OCI-LY1 (cell line): ENCODE data around the gene PIK3R5.

Experiments used
- H2AFZ ChIP-seq: fragments of 200-600 bp; sonication (generic), shearing (Covaris generic); 2 replicates; pipeline ENCODE4 v1.6.0; 2014; ENCODE audit warnings: antibody characterized with exemption, mild to moderate bottlenecking, low read length
- H3F3A ChIP-seq: fragments of 200-600 bp; sonication (generic), shearing (Covaris generic); 2 replicates; pipeline ENCODE4 v1.6.0; 2014; ENCODE audit warnings: mild to moderate bottlenecking, antibody characterized with exemption, low read length, moderate library complexity; ENCODE audit not compliant: insufficient read depth
- H3K27ac ChIP-seq: fragments of 200-600 bp; sonication (generic); 2 replicates; pipeline ENCODE4 v1.5.1; 2014; ENCODE audit warnings: low read length, mixed run types, mild to moderate bottlenecking, low read depth; ENCODE audit not compliant: poor library complexity, severe bottlenecking
- H3K27me3 ChIP-seq: fragments of 200-600 bp; sonication (generic); 2 replicates; pipeline ENCODE4 v1.6.0; 2014; ENCODE audit warnings: antibody characterized with exemption, mild to moderate bottlenecking, low read length, moderate library complexity; ENCODE audit not compliant: insufficient read depth
- H3K36me3 ChIP-seq: fragments of 200-600 bp; sonication (generic); 2 replicates; pipeline ENCODE4 v1.6.1; 2014; ENCODE audit warnings: mild to moderate bottlenecking, antibody characterized with exemption, low read length, moderate library complexity, mixed read lengths; ENCODE audit not compliant: insufficient read depth
- H3K4me1 ChIP-seq: fragments of 200-600 bp; sonication (generic); 2 replicates; pipeline ENCODE4 v1.5.1; 2014; ENCODE audit warnings: mild to moderate bottlenecking, low read length, moderate library complexity; ENCODE audit not compliant: insufficient read depth, severe bottlenecking
- H3K4me2 ChIP-seq: fragments of 200-600 bp; sonication (generic), shearing (Covaris generic); 2 replicates; pipeline ENCODE4 v1.6.1; 2014; ENCODE audit warnings: low read length
- H3K4me3 ChIP-seq: fragments of 200-600 bp; sonication (generic); 2 replicates; pipeline ENCODE4 v1.5.1; 2014; ENCODE audit warnings: low read length, low read depth, mild to moderate bottlenecking, mixed read lengths; ENCODE audit not compliant: poor library complexity, severe bottlenecking
- H3K79me2 ChIP-seq: fragments of 200-600 bp; shearing (Covaris generic); 2 replicates; pipeline ENCODE4 v1.6.1; 2016; ENCODE audit warnings: mixed run types, low read length, mixed read lengths; ENCODE audit not compliant: insufficient read depth
- H3K9ac ChIP-seq: fragments of 200-600 bp; sonication (generic), shearing (Covaris generic); 2 replicates; pipeline ENCODE4 v1.6.1; 2014; ENCODE audit warnings: mild to moderate bottlenecking, low read length, mixed read lengths
- H3K9me2 ChIP-seq: fragments of 200-600 bp; sonication (generic), shearing (Covaris generic); 2 replicates; pipeline ENCODE4 v1.6.1; 2014; ENCODE audit warnings: low read depth, mild to moderate bottlenecking, low read length, mixed read lengths
- H3K9me3 ChIP-seq: fragments of 200-600 bp; shearing (Covaris generic); 2 replicates; pipeline ENCODE4 v1.6.1; 2014; ENCODE audit warnings: low read length, mixed read lengths
- H4K20me1 ChIP-seq: fragments of 200-600 bp; sonication (generic), shearing (Covaris generic); 2 replicates; pipeline ENCODE4 v1.6.0; 2016; ENCODE audit warnings: mild to moderate bottlenecking, low read length; ENCODE audit not compliant: insufficient read depth
- EZH2 ChIP-seq: fragments of 200-600 bp; sonication (generic), shearing (Covaris generic); IDR thresholded peaks from 2 replicates; pipeline ENCODE4 v1.8.0; 2017; ENCODE audit warnings: borderline replicate concordance, mixed run types, mild to moderate bottlenecking, antibody characterized with exemption, low read length, moderate library complexity, mixed read lengths
- TF ChIP-seq, protein P1 (sequence below): fragments of 200-600 bp; sonication (generic), shearing (Covaris generic); IDR thresholded peaks from 2 replicates; pipeline ENCODE4 v1.5.1; 2017; ENCODE audit warnings: mild to moderate bottlenecking, antibody characterized with exemption, low read length, moderate library complexity, mixed read lengths

The PIK3R5 gene

DNA sequence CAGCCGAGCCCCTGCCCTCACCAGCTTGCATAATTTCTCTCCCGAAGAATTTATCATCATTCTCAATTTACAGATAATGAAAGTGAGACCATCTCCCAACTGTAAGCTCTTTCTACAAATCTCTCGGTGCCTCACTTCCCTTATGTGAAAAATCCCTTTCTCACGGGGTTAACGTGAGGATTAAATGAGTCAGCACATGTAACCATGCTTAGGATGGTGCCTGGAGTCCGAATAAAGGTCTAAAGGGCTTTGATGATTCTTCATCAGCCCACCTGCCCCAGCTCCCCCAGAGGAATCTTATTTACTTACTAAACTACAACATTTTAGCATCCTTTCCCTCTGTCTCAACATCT, 73.2 kb downstream of the PIK3R5 start:
- H3F3A ChIP-seq, result no peaks in the 10 kb centered on the region
- no peaks in the 10 kb centered on the region for H3K9me3 ChIP-seq
- TF ChIP-seq, protein P1, sequence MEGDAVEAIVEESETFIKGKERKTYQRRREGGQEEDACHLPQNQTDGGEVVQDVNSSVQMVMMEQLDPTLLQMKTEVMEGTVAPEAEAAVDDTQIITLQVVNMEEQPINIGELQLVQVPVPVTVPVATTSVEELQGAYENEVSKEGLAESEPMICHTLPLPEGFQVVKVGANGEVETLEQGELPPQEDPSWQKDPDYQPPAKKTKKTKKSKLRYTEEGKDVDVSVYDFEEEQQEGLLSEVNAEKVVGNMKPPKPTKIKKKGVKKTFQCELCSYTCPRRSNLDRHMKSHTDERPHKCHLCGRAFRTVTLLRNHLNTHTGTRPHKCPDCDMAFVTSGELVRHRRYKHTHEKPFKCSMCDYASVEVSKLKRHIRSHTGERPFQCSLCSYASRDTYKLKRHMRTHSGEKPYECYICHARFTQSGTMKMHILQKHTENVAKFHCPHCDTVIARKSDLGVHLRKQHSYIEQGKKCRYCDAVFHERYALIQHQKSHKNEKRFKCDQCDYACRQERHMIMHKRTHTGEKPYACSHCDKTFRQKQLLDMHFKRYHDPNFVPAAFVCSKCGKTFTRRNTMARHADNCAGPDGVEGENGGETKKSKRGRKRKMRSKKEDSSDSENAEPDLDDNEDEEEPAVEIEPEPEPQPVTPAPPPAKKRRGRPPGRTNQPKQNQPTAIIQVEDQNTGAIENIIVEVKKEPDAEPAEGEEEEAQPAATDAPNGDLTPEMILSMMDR, result no peak
- no peak for TF ChIP-seq EZH2
- no peak overlapping the region for H3K4me3 ChIP-seq
- H3K4me2 ChIP-seq, result no peak overlapping the region
- no peak overlapping the region for H2AFZ ChIP-seq
- H3K9ac ChIP-seq, result no peak overlapping the region
- H3K27ac ChIP-seq, result no peak overlapping the region
- H3K9me2 ChIP-seq, result no peaks in the 10 kb centered on the region
- no peaks in the 10 kb centered on the region for H3K36me3 ChIP-seq
- H3K27me3 ChIP-seq, result no peaks in the 10 kb centered on the region
- no peaks in the 10 kb centered on the region for H3K4me1 ChIP-seq
- H3K79me2 ChIP-seq, result no peaks in the 10 kb centered on the region
- H4K20me1 ChIP-seq, result no peaks in the 10 kb centered on the region

DNA sequence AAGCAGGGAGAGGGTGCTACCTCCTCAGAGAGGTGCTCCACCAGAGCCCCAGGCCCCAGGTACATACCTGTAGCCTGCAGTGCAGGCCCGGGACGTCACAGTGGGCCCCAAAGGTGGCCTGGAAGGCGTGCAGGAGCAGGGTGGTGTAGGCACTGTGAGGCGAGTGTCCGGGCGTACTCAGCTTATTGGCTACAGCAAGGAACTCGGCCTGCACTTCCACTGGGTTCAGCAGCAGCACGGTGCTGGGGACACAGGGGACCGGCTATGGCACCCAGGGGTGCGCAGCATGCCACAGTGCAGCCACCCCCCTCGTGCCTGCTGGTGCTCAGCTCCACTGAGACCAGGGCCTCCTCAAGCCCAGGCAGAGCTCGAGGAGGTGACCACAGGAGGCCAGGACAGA, 74.8 kb downstream of the PIK3R5 start:
- Histone ChIP-seq H3K4me1 (no peaks in the 10 kb centered on the region), H4K20me1 (no peaks in the 10 kb centered on the region), H3K27me3 (no peaks in the 10 kb centered on the region), H3K36me3 (no peaks in the 10 kb centered on the region), H3F3A (no peaks in the 10 kb centered on the region), H3K4me3 (no peak overlapping the region), H3K27ac (no peak overlapping the region), H2AFZ (no peak overlapping the region), H3K9me2 (no peaks in the 10 kb centered on the region), H3K4me2 (no peak overlapping the region), H3K79me2 (no peaks in the 10 kb centered on the region), H3K9ac (no peak overlapping the region), H3K9me3 (no peaks in the 10 kb centered on the region)
- no peak for TF ChIP-seq EZH2
- TF ChIP-seq, protein P1, result no peak

DNA sequence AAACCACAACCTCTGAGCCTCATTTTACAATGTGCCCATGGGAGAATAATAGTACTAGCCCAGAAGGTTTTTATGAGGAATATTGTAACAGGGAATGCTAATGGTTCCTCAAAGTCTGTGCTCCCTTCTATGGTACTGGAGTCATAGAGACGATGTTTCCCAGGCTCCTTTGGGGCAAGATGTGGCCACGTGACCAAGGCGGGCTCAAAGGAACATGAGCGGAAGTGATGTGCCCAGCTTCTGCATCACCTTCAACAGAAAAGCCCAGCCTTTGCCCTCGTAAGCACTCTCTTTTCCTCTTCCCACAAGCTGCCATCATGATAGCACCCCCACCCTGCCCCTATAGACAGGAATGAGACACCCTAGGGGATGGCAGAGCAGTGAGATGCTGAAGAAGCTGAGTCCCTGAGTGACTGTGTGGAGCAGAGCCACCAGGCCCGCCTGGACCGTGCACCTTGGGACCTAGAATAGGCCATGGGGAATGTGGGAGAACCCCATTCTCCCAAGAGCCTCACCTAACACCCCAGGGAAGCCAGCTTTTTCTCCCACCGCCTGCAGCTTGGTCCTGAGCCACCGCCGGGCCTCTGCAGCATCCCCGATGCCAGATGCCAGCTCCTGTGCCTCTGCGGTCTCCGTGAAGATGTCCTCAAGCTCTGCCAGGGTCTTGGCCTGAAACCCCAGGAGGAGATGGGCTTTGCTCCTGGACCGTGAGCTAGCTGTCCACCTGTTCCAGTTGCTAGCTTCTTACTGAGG, 75.9 kb downstream of the PIK3R5 start:
- Histone ChIP-seq H3K9me3 (no peaks in the 10 kb centered on the region), H3F3A (no peaks in the 10 kb centered on the region), H3K79me2 (no peaks in the 10 kb centered on the region), H3K36me3 (no peaks in the 10 kb centered on the region), H3K9me2 (no peaks in the 10 kb centered on the region), H2AFZ (no peak overlapping the region), H3K4me1 (no peaks in the 10 kb centered on the region), H4K20me1 (no peaks in the 10 kb centered on the region), H3K4me3 (no peak overlapping the region), H3K4me2 (no peak overlapping the region), H3K27ac (no peak overlapping the region), H3K27me3 (no peaks in the 10 kb centered on the region), H3K9ac (no peak overlapping the region)
- TF ChIP-seq, protein P1, result no peak
- TF ChIP-seq EZH2, result no peak
